ENCODE measurements around the gene MAGI2. TPM values are rescaled to one million over a fixed set of nuclear protein-coding genes. Genes with fewer than 3 reads are reported as not detected.

Gene MAGI2
- total and polyA plus RNA-seq, 4 donors, result 0.37 to 4.1 (median 1.4) TPM

DNA sequence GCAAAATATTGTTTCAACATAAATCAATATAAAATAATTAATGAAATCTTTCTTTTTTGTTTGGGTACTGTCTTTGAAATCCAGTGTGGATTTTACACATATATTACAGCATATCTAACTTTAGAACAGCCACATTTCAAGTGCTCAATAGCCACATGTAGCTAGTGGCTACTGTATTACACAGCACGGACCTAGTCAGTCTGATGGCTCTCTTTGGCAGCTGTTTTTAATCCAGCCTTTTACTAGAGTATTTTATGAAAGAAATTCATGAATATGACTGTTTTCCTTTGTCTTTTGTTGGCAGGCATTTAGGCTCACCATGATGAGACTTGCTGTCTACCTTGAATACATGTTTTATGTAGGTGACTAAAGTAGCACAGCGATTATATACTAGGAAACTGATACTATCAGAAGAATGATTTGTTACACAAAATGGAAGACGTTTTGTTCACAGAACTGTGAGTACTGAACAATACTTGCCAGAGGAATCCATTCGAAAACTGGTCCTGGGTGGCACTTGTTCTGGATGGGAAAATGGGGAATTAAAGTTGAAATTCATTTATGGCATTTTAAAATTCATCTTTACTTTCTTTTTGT, 1268.2 kb downstream of the MAGI2 start:
- Histone ChIP-seq H3K27ac (ENCODE audit: low read depth in 1 of 2, low read length in 2 of 2) (no peak overlapping the region), H3K9me3 (ENCODE audit: control insufficient read depth in 4 of 4, low read length in 3 of 4) (no peaks in the 10 kb centered on the region), H3K36me3 (ENCODE audit: control insufficient read depth in 4 of 4, insufficient read depth in 3 of 4, low read depth in 1 of 4, low read length in 3 of 4) (no peaks in the 10 kb centered on the region), H3K4me3 (ENCODE audit: low read depth in 1 of 3, low read length in 3 of 3) (no peak overlapping the region), H3K4me1 (ENCODE audit: control insufficient read depth in 4 of 4, insufficient read depth in 4 of 4, low read length in 3 of 4) (no peaks in the 10 kb centered on the region), H3K27me3 (ENCODE audit: control insufficient read depth in 4 of 4, insufficient read depth in 4 of 4, low read length in 3 of 4) (no peaks in the 10 kb centered on the region), H3K9ac (ENCODE audit: low read depth in 1 of 2, low read length in 2 of 2) (no peak overlapping the region)
- WGBS, result 83% methylated on average over 4 of the region's 4 CpGs
- no peak for DNase-seq (ENCODE audit: low spot score)
- TF ChIP-seq YY1 (IDR thresholded peaks at IDR 0.05), result no peak
- TF ChIP-seq TAF1 (conservative IDR thresholded peaks at IDR 0.05), result no peak
- TF ChIP-seq JUND (IDR thresholded peaks at IDR 0.05), result no peak
- TF ChIP-seq MAX (IDR thresholded peaks at IDR 0.05), result no peak

DNA sequence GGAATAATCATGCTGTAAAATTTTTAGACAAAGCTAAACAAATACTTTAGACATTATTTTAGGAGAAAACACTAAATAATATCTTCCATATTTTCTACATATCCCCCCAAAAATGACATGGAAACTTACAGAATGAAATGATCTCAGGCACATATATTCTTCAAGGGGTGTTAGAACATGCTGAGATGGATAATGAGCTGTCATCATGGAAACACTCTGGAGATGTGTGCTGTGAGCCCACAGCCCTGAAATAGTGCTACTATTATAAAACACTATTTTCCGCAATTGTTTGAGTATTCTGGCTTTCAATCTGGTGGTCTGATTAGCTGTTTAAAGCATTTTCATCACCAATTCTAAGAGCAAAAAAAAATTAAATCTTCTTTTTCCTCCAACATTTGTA, 1269.2 kb downstream of the MAGI2 start:
- no peaks in the 10 kb centered on the region for H3K27me3 ChIP-seq (ENCODE audit: control insufficient read depth in 4 of 4, insufficient read depth in 4 of 4, low read length in 3 of 4)
- no peak overlapping the region for H3K27ac ChIP-seq (ENCODE audit: low read depth in 1 of 2, low read length in 2 of 2)
- no peak overlapping the region for H3K9ac ChIP-seq (ENCODE audit: low read depth in 1 of 2, low read length in 2 of 2)
- H3K36me3 ChIP-seq (ENCODE audit: control insufficient read depth in 4 of 4, insufficient read depth in 3 of 4, low read depth in 1 of 4, low read length in 3 of 4), result no peaks in the 10 kb centered on the region
- no peaks in the 10 kb centered on the region for H3K4me1 ChIP-seq (ENCODE audit: control insufficient read depth in 4 of 4, insufficient read depth in 4 of 4, low read length in 3 of 4)
- TF ChIP-seq ATF3 (IDR thresholded peaks at IDR 0.05), result no peak
- TF ChIP-seq GABPA (IDR thresholded peaks at IDR 0.05 in 1 of 2, conservative IDR thresholded peaks at IDR 0.05 in 1 of 2), result no peak
- H3K4me3 ChIP-seq (ENCODE audit: low read depth in 1 of 3, low read length in 3 of 3), result no peak overlapping the region
- DNase-seq (ENCODE audit: low spot score), result no peak
- no peaks in the 10 kb centered on the region for H3K9me3 ChIP-seq (ENCODE audit: control insufficient read depth in 4 of 4, low read length in 3 of 4)
- WGBS, result 92% methylated on average over 1 of the region's 1 CpG

GRCh38 chr7:78179827-78180477, 1273.5 kb downstream of the MAGI2 start:
- Histone ChIP-seq H3K27me3 (ENCODE audit: control insufficient read depth in 4 of 4, insufficient read depth in 4 of 4, low read length in 3 of 4) (no peaks in the 10 kb centered on the region), H3K4me1 (ENCODE audit: control insufficient read depth in 4 of 4, insufficient read depth in 4 of 4, low read length in 3 of 4) (no peaks in the 10 kb centered on the region), H3K9me3 (ENCODE audit: control insufficient read depth in 4 of 4, low read length in 3 of 4) (no peaks in the 10 kb centered on the region), H3K36me3 (ENCODE audit: control insufficient read depth in 4 of 4, insufficient read depth in 3 of 4, low read depth in 1 of 4, low read length in 3 of 4) (no peaks in the 10 kb centered on the region), H3K4me3 (ENCODE audit: low read depth in 1 of 3, low read length in 3 of 3) (no peak overlapping the region), H3K27ac (ENCODE audit: low read depth in 1 of 2, low read length in 2 of 2) (no peak overlapping the region), H3K9ac (ENCODE audit: low read depth in 1 of 2, low read length in 2 of 2) (no peak overlapping the region)
- 85% methylated on average over 4 of the region's 4 CpGs for WGBS
- TF ChIP-seq REST (IDR thresholded peaks at IDR 0.05) (no peak), HNF4G (IDR thresholded peaks at IDR 0.05) (no peak), RXRA (IDR thresholded peaks at IDR 0.05) (no peak), FOXA1 (IDR thresholded peaks at IDR 0.05) (no peak), YY1 (IDR thresholded peaks at IDR 0.05) (no peak), FOXA2 (IDR thresholded peaks at IDR 0.05) (no peak), NR2F2 (IDR thresholded peaks at IDR 0.05) (no peak), GABPA (IDR thresholded peaks at IDR 0.05 in 1 of 2, conservative IDR thresholded peaks at IDR 0.05 in 1 of 2) (no peak)
- DNase-seq (ENCODE audit: low spot score), result no peak

Data from liver (tissue), 9 donors.